ENCODE data around the gene MUC5B.
"Not testable (repeated sequence)": the region's sequence is repeated elsewhere in the genome, so short reads cannot be mapped to it uniquely, and the experiment has no call there.

Gene MUC5B

DNA sequence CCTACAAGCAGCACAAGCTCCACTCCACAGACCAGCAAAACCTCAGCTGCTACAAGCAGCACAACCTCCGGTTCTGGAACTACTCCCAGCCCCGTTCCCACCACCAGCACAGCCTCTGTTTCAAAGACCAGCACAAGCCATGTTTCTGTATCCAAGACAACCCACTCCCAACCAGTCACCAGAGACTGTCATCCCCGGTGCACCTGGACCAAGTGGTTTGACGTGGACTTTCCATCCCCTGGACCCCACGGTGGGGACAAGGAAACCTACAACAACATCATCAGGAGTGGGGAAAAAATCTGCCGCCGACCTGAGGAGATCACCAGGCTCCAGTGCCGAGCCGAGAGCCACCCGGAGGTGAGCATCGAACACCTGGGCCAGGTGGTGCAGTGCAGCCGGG is 33.0 kb upstream of the MUC5B start:
- DNase-seq (ENCODE audit: low read depth), result not testable (repeated sequence)

DNA sequence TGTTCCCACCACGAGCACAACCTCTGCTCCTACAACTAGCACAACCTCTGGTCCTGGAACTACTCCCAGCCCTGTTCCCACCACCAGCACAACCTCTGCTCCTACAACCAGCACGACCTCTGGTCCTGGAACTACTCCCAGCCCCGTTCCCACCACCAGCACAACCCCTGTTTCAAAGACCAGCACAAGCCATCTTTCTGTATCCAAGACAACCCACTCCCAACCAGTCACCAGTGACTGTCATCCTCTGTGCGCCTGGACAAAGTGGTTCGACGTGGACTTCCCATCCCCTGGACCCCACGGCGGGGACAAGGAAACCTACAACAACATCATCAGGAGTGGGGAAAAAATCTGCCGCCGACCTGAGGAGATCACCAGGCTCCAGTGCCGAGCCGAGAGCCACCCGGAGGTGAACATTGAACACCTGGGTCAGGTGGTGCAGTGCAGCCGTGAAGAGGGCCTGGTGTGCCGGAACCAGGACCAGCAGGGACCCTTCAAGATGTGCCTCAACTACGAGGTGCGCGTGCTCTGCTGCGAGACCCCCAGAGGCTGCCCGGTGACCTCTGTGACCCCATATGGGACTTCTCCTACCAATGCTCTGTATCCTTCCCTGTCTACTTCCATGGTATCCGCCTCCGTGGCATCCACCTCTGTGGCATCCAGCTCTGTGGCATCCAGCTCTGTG is 30.9 kb upstream of the MUC5B start:
- not testable (repeated sequence) for DNase-seq (ENCODE audit: low read depth)

DNA sequence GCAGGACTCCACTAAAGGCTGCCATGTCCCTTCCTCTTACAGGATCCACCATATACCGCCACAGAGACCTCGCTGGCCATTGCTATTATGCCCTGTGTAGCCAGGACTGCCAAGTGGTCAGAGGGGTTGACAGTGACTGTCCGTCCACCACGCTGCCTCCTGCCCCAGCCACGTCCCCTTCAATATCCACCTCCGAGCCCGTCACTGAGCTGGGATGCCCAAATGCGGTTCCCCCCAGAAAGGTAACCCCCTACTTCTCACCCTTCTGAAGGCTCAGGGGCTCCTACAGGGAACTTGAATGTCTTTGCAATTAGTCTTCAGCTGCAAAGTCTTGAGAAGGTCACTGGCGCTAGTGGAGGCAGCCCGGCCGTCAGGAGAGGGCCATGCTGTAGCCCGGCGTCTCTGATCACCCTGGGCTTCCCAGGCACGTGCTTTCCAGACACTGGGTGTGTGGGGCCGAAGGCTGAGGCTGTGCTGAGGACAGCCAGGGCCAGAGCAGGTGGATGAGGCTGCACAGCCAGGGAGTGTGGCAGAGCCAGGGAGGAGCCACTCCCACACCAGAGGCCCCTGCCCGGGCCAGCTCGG is 30.0 kb upstream of the MUC5B start:
- DNase-seq (ENCODE audit: low read depth), result no peak

DNA sequence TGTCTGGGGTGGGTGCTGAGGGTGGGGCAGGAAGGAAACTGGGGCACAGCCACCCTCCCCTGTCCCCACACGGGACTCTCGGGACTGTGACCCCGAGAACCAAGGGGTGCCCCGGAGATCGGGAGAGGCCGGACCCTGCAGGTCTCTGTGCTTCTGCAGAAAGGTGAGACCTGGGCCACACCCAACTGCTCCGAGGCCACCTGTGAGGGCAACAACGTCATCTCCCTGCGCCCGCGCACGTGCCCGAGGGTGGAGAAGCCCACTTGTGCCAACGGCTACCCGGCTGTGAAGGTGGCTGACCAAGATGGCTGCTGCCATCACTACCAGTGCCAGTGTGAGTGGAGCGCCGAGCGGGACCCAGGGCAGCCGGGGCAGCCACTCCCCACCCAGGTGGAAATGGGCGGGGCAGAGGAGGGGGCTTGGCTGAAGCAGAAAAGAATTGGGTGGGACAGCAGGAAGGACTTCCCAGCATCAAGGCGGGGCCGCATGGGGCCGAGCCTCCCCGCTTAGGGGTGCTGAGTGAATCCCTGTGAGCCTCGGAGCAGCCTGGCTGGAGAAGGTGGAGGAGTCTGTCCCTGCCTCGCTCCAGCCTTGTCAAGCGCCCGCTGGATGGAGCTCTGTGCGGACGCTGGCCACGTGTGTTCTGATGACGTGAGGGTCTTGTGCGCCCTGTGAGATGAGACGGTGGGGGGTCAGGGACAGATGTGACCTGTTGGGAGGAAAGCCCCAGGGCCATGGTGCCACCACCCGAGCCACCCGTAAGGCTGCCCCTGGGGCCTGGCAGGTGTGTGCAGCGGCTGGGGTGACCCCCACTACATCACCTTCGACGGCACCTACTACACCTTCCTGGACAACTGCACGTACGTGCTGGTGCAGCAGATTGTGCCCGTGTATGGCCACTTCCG is 29.3 kb upstream of the MUC5B start:
- no peak for DNase-seq (ENCODE audit: low read depth)

DNA sequence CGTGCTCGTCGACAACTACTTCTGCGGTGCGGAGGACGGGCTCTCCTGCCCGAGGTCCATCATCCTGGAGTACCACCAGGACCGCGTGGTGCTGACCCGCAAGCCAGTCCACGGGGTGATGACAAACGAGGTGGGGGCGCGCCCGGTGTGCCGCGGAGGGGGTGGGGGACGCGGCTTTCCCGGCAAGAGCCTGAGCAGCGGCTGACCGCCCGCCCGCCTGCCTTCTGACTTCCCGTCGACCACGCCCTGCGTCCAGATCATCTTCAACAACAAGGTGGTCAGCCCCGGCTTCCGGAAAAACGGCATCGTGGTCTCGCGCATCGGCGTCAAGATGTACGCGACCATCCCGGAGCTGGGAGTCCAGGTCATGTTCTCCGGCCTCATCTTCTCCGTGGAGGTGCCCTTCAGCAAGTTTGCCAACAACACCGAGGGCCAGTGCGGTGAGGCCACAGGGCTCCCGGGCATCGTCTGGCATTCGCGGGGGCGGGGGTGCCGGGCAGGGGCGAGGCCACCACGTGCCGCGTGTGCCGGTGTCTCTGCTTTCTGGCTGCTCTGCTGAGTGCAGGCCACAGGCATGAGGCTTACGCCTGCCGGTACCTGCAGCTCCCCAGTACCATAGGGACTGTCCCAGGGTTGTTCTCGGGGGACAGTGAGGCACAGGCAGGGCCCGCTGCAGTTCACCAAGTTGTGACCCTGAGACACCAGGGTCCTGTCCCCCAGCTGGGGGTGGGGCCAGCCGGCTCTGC is 28.5 kb upstream of the MUC5B start:
- no peak for DNase-seq (ENCODE audit: low read depth)

DNA sequence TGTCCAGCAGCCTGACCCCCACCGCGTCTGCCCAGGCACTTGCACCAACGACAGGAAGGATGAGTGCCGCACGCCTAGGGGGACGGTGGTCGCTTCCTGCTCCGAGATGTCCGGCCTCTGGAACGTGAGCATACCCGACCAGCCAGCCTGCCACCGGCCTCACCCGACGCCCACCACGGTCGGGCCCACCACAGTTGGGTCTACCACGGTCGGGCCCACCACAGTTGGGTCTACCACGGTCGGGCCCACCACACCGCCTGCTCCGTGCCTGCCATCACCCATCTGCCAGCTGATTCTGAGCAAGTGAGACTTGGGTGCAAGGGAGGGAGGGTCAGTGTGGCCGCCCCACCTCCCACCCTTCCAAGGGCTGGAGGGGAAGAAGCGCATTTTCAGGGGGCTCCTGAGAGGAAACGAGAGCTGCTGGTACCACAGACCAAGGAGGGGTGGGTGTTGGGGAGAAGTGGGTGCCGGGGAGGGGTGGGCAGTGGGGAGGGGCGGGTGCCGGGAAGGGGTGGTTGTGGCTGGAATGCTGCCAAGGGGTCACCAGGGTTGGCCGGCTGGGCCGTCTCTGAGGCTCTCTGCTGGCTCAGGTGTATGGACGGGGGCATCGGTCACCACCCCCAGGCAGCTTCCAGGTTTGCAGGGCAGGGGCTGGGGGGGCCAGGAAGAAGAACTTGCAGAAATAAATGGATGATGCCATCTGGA is 27.7 kb upstream of the MUC5B start:
- no peak for DNase-seq (ENCODE audit: low read depth)

DNA sequence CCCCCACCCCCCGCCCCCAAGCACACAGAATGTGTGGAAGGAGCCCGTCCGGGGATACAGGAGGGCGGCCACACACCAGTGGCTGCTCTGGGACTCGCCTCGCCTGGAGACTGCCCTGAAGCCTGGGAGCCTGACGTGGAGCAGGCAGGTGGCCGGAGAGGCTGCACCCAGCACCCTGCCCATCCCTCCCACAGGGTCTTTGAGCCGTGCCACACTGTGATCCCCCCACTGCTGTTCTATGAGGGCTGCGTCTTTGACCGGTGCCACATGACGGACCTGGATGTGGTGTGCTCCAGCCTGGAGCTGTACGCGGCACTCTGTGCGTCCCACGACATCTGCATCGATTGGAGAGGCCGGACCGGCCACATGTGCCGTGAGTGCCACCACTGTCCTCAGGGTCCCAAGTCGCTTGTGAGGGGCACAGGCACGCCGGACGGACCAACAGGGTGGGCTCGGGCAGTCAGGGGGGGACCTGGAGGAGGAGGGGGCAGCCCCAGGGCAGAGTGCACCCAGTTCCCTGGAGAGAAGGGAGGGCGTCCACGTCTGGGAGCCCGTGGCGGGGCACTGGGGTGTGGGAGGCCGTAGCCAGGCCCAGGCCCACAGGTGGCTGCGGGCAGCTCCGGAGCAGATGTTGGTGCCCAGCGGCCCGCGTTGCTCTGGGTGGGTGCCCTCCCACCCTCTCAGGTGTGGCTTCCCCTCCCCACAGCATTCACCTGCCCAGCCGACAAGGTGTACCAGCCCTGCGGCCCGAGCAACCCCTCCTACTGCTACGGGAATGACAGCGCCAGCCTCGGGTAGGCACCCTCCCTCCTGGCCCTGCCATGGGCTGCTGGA is 27.0 kb upstream of the MUC5B start:
- DNase-seq (ENCODE audit: low read depth), result no peak

DNA sequence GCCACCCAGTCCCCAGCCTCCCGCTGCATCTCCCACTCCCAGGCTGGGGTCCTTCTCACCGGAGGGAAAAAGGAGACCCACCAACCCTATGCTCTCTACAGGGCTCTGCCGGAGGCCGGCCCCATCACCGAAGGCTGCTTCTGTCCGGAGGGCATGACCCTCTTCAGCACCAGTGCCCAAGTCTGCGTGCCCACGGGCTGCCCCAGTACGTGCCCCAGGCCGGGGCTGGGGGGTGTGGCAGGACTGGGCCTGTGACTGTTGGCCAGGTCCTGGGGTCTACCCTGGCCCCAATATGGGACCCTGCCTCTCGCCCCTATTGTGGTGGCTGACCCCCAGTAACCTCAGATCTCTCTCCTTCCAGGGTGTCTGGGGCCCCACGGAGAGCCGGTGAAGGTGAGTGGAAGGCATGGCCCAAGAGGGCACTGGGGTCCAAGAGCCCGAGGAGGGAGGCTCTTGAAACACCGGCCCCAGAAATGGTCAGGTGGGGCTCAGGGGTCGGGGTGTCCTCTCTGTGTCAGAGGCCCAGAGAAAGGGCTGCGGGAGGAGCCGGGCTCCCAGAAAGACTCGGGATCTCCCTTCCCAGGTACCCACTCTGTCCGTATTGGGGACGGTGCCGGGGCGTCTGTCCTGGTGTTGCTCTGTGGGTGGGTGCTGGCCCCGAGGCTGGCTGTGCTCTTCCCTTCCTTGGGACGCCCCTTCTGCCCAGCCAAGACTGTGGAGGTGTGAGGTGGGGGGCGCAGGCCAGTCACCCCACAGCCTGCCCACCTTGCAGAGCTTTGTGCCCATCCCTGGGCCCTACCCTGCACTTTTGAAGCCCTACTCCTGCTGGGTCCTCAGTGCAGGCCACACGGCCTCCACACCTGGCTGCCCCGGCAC is 26.1 kb upstream of the MUC5B start:
- DNase-seq (ENCODE audit: low read depth), result no peak

DNA sequence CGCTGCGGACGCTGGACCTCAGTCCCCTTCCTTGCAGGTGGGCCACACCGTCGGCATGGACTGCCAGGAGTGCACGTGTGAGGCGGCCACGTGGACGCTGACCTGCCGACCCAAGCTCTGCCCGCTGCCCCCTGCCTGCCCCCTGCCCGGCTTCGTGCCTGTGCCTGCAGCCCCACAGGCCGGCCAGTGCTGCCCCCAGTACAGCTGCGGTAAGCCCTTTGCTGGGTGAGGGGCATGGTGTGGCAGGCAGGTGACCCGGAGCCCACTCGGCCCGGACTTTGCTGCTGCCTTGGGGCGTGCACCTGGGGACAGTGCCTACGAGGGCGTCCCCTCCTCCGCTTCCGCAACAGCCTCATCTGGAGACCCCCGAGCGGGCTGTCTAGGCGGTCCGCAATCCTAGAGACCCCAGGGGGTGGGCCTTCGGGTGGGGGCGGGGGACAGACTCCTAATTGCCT is 25.4 kb upstream of the MUC5B start:
- no peak for DNase-seq (ENCODE audit: low read depth)

DNA sequence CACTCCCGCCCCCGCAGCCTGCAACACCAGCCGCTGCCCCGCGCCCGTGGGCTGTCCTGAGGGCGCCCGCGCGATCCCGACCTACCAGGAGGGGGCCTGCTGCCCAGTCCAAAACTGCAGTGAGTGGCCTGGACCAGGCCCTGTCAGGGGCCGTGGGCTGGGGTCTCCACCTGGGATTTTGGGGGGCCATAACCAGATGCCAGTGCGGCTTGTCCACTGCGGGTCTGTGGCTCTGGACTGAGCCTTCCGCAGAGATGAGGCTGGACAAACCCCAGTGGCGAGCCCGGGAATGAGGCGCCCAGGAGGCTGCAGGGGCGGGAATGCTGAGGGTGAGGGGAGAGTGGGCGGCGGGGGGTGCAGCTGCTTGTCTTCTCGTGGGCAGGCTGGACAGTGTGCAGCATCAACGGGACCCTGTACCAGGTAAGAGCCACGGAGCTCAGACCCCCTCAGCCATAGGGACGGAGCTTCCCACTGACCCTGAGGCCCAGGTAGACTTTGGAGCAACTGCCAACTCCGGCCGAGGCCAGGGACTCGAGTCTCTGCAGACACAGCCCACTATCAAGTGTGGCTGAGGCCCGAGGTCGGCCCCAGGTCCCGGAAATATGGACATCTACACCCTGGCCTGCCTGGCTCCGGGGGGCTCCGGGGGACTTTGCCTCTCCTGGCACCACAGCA is 24.8 kb upstream of the MUC5B start:
- DNase-seq (ENCODE audit: low read depth), result no peak

DNA sequence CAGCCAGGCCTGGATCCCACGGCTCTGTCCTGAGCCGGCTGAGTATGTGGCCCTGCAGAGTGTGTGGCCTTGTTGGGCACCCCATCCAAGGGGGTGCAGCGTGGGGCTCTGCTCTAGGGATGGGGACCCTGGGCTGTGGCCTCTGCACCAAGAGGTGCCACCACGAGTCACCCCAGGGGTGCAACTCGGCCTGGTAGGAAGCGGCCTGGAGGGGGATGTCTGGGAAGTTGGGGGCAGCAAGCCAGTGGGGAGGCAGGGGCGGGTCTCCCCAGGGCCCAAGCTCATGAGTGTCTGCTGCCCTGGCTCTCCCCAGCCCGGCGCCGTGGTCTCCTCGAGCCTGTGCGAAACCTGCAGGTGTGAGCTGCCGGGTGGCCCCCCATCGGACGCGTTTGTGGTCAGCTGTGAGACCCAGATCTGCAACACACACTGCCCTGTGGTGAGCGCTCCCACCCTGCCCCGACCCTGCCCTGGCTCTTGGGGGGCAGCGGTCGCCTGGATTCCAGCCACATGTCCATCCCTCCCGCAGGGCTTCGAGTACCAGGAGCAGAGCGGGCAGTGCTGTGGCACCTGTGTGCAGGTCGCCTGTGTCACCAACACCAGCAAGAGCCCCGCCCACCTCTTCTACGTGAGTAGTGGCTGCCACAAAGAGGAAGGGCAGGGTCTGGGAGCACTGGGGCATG is 24.2 kb upstream of the MUC5B start:
- DNase-seq (ENCODE audit: low read depth), result no peak

DNA sequence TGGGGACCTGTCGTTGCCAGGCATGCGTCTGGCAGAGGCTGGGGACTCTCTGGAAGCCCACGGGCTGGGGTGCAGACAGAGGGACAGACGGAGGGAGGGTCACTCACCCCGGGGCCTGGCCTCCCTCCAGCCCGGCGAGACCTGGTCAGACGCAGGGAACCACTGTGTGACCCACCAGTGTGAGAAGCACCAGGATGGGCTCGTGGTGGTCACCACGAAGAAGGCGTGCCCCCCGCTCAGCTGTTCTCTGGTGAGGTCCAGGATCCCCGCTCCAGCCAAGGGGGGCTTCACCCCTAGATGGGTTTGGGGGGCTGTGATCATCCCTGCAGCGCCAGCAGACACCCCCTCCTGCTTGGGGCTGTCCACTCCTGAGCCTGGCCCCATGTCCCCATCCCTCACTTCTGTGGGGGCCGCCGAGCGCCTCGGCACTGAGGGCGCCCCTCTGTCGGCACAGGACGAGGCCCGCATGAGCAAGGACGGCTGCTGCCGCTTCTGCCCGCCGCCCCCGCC is 23.6 kb upstream of the MUC5B start:
- no peak for DNase-seq (ENCODE audit: low read depth)

DNA sequence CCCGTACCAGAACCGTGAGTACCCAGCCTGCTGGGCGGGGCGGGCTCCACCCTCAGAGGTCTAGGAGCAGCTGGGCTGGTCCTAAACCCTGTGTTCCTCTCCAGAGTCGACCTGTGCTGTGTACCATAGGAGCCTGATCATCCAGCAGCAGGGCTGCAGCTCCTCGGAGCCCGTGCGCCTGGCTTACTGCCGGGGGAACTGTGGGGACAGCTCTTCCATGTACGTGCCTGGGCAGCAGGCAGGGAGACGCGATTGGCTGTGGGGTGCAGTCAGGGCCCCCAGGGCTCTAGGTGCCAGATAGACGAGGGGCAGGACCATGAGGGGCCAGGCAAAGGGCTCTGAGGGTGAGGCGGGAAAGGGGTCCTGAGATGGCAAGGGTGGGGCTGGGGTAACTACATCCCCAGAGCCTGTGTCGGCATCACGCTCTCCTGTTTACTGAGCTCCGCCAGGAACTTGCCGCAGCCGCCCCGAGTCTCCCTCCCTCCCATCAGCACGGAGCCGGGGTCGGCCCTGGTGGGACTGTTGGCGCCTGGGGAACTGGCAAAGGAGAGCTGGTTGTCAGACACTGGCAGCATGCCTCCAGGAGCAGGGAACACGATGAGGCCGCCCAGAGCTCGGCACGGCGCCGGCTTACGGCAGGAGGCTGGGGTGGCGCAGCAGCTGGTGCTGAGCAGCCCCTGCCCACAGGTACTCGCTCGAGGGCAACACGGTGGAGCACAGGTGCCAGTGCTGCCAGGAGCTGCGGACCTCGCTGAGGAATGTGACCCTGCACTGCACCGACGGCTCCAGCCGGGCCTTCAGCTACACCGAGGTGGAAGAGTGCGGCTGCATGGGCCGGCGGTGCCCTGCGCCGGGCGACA is 22.9 kb upstream of the MUC5B start:
- no peak for DNase-seq (ENCODE audit: low read depth)

DNA sequence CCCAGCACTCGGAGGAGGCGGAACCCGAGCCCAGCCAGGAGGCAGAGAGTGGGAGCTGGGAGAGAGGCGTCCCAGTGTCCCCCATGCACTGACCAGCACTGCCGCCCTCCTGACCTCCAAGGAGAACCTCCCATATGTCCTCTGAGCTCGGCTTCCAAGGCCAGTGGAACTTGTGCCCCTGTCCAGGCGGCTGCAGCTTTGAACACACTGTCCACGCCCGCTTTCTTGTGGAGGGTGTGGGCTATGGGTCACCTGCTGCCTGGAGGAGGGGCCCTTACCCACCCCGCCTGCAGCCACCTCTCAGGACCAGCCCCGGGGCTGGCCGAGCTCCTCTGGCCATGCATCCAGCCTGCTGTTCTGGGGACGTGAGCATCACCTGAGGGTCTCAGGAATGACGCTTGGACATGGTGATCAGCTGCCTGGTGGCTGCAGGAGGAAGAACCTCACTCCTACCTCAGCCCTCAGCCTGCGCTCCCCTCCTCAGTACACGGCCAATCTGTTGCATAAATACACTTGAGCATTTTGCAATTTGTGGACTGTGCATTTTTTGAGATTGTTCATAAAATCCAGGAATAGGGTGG is 22.2 kb upstream of the MUC5B start:
- DNase-seq (ENCODE audit: low read depth), result no peak

DNA sequence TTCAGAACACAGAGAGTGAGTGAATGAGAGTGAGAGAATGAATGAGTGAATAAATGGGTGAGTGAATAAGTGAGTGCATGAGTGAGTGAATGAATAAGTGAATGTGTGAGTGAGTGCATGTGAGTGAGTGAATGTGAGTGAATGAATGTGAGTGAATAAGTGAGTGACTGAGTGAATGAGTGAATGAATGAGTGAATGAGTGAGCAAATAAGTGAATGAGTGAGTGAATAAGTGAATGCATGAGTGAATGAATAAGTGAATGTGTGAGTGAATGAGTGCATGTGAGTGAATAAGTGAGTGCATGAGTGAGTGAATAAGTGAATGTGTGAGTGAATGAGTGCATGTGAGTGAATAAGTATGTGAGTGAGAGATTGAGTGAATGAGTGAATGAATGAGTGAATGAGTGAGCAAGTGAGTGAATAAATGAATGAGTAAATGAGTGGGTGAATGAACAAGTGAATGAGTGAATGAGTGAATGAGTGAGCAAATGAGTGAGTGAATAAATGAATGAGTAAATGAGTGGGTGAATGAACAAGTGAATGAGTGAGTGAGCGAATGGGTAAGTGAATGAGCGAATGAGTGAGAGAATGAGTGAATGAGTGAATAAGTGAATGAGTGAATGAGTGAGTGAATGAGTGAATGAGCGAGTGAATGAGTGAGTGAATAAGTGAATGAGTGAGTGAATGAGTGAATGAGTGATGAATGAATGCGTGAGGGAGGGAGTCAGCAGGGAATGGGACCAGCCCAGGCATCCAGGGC is 21.3 kb upstream of the MUC5B start:
- DNase-seq (ENCODE audit: low read depth), result no peak

DNA sequence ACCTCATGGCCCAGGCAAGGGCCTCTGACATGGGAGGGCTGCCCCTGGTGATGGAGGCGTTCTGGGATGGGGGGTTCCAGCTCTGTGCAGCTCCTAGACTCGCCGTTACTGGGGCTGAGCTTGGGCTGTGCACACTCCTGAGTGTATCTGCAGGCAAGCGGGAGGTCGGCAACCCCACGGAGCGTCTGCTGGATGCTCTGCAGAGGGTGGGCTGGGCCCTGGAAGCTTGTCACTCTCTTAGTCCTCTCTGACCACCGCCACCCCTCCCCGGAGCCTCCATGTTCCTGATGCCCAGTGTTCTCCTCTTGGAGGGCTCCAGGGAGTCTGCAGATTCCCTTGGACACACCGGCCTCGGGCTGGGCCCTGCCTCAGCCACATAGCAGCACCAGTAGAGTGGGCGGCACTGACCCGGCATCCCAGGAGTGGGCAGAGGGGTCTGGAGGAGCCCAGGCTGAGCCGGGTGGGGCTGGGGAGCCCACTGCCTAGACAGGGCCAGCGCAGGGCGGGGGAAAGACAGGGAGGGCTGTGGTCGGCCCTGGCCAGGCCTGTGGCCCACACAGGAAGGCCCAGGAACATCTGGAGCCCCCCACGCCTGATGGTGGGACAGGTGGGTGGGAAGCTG is 20.6 kb upstream of the MUC5B start:
- DNase-seq (ENCODE audit: low read depth), result no peak
